Adipocyte (in vitro differentiated cells): Measurements from ENCODE around the gene CTXN3.

Source experiments
- DNase-seq: peaks from one replicate; pipeline ENCODE4 v3.0.0-alpha.2; 2015; ENCODE audit warnings: low read depth
- H3K27me3 ChIP-seq: replicated peaks from 2 replicates; pipeline ENCODE4 v1.7.0; 2013; ENCODE audit warnings: mild to moderate bottlenecking, low read length, moderate library complexity; ENCODE audit not compliant: control insufficient read depth, insufficient read depth
- H3K36me3 ChIP-seq: 2 replicates; pipeline ENCODE4 v1.7.0; 2013; ENCODE audit warnings: low read length, mild to moderate bottlenecking, moderate library complexity; ENCODE audit not compliant: control insufficient read depth, insufficient read depth, severe bottlenecking
- H3K4me1 ChIP-seq: 2 replicates; pipeline ENCODE4 v1.7.0; 2013; ENCODE audit warnings: mild to moderate bottlenecking, low read length, moderate library complexity; ENCODE audit not compliant: control insufficient read depth, insufficient read depth
- H3K4me3 ChIP-seq: 2 replicates; pipeline ENCODE4 v1.7.0; 2013; ENCODE audit warnings: mild to moderate bottlenecking, low read length, moderate library complexity
- H3K9ac ChIP-seq: 2 replicates; pipeline ENCODE4 v1.7.0; 2013; ENCODE audit warnings: mild to moderate bottlenecking, low read length, moderate library complexity
- H3K9me3 ChIP-seq: 2 replicates; pipeline ENCODE4 v1.7.0; 2013; ENCODE audit warnings: mild to moderate bottlenecking, low read length, moderate library complexity; ENCODE audit not compliant: control insufficient read depth

Gene CTXN3

GRCh38 chr5:127615916-127616315 is 33.0 kb upstream of the CTXN3 start:
- Histone ChIP-seq H3K4me3 (no peak overlapping the region), H3K4me1 (peaks cover 9% of the 10 kb centered on the region)
- DNase-seq: peak; percentile 60

GRCh38 chr5:127619908-127620479 is 28.9 kb upstream of the CTXN3 start:
- no peak overlapping the region for H3K4me3 ChIP-seq
- H3K9ac ChIP-seq: no peak overlapping the region
- peaks cover 9% of the 10 kb centered on the region for H3K4me1 ChIP-seq
- H3K36me3 ChIP-seq: no peaks in the 10 kb centered on the region
- H3K27me3 ChIP-seq: no peaks in the 10 kb centered on the region
- H3K9me3 ChIP-seq: peaks cover 5% of the 10 kb centered on the region
- DNase-seq: no peak

More at GRCh38 chr5:127615916-127616315, 33.0 kb upstream of the CTXN3 start:
- H3K9ac ChIP-seq: no peak overlapping the region
- H3K9me3 ChIP-seq: peaks cover 5% of the 10 kb centered on the region
- no peaks in the 10 kb centered on the region for H3K36me3 ChIP-seq
- H3K27me3 ChIP-seq: no peaks in the 10 kb centered on the region

GRCh38 chr5:127621601-127622325 is 27.1 kb upstream of the CTXN3 start:
- no peak overlapping the region for H3K4me3 ChIP-seq
- H3K36me3 ChIP-seq: no peaks in the 10 kb centered on the region
- H3K9ac ChIP-seq: no peak overlapping the region
- H3K9me3 ChIP-seq: peaks cover 5% of the 10 kb centered on the region
- no peaks in the 10 kb centered on the region for H3K27me3 ChIP-seq
- DNase-seq: no peak
- no peaks in the 10 kb centered on the region for H3K4me1 ChIP-seq

DNA sequence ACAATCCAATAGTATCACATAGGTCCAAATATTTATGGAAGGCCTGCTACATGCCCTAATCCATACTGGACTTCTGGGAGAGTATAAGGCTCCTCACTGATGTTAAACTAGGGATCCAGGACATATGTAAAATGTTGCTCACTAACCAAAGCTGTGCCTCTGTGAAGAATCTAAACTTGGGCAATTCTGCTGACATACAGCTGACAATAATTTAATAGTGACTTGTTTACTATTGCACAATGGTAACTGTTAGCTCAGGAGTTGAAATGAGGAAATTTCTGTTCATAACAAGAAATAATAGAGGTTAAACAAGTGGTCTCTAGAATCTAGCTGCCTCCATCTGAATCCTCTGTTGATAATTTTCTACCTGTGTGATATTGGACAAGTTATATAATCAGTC is 14.9 kb upstream of the CTXN3 start:
- H3K9me3 ChIP-seq: no peaks in the 10 kb centered on the region
- H3K27me3 ChIP-seq: peaks cover 4% of the 10 kb centered on the region
- H3K4me1 ChIP-seq: peaks cover 12% of the 10 kb centered on the region
- peak; percentile 71 for DNase-seq
- no peak overlapping the region for H3K4me3 ChIP-seq
- no peaks in the 10 kb centered on the region for H3K36me3 ChIP-seq
- H3K9ac ChIP-seq: no peak overlapping the region

DNA sequence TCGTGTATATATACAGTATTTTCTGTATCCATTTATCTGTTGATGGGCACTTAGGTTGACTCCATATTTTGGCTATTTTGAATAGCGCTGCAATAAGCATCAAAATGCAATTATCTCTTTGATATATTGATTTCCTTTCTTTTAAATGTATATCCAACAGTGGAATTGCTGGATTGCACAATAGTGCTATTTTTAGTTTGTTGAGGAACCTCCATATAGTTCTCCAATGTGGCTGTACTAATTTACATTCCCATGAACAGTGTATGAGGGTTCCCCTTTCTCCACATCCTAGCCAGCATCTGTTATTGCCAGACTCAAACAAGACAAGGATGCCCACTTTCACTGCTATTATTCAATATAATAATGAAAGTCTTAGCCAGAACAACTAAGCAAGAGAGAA is 9.1 kb upstream of the CTXN3 start:
- no peak overlapping the region for H3K4me3 ChIP-seq
- H3K4me1 ChIP-seq: no peaks in the 10 kb centered on the region
- no peak overlapping the region for H3K9ac ChIP-seq
- H3K36me3 ChIP-seq: no peaks in the 10 kb centered on the region
- DNase-seq: no peak
- H3K27me3 ChIP-seq: peaks cover 4% of the 10 kb centered on the region
- H3K9me3 ChIP-seq: no peaks in the 10 kb centered on the region

DNA sequence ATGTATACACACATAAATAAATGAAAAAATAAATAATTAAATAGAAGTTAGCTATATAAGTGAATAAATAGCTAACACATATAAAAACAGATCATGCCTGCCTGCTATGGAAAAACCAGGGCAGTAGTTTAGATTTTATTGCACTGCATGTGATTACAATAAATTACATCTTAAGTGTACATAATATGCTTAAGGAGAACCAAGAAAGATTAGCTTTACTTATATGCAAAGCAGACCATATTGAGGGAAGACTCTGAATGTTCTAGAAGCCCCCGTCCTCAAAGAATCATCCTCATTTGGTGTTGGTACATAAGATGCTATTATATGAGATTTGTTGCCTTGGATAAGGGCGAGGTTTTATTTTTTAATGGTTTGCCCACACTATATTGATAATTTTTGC is 5.9 kb upstream of the CTXN3 start:
- Histone ChIP-seq H3K36me3 (no peaks in the 10 kb centered on the region), H3K4me1 (no peaks in the 10 kb centered on the region), H3K9ac (no peak overlapping the region), H3K27me3 (no peaks in the 10 kb centered on the region), H3K9me3 (no peaks in the 10 kb centered on the region), H3K4me3 (no peak overlapping the region)
- DNase-seq: no peak

DNA sequence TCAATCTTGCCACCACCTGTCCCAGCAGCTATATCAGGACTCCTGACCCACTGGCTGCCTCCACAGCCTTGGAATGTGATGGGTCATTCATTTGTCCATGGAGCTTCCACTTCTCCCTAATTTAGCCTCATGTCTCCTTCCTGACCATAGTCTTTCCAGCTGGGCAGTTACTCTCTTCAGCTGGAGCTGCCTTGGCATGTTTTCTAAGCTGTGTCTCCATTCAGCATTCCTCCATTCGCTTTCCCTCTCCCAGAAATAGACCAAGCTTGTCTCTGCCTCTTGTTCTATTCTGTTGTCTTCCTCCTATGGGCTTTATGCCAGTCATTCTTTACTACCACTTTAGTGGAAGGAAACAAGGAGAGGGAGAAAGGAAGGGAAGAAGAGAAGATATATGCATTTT is 5.3 kb upstream of the CTXN3 start:
- H3K27me3 ChIP-seq: no peaks in the 10 kb centered on the region
- no peak for DNase-seq

GRCh38 chr5:127645300-127645726 is 3.6 kb upstream of the CTXN3 start:
- no peak for DNase-seq

More for the DNA sequence above, 5.3 kb upstream of the CTXN3 start:
- no peak overlapping the region for H3K9ac ChIP-seq
- H3K4me3 ChIP-seq: no peak overlapping the region
- H3K4me1 ChIP-seq: no peaks in the 10 kb centered on the region
- H3K36me3 ChIP-seq: no peaks in the 10 kb centered on the region
- H3K9me3 ChIP-seq: no peaks in the 10 kb centered on the region

GRCh38 chr5:127647361-127647958 is 1.4 kb upstream of the CTXN3 start:
- no peaks in the 10 kb centered on the region for H3K9me3 ChIP-seq
- H3K4me1 ChIP-seq: peaks cover 16% of the 10 kb centered on the region
- DNase-seq: no peak
- H3K9ac ChIP-seq: no peak overlapping the region
- H3K4me3 ChIP-seq: no peak overlapping the region
- no peaks in the 10 kb centered on the region for H3K27me3 ChIP-seq
- H3K36me3 ChIP-seq: no peaks in the 10 kb centered on the region

More at GRCh38 chr5:127645300-127645726, 3.6 kb upstream of the CTXN3 start:
- no peaks in the 10 kb centered on the region for H3K9me3 ChIP-seq
- peaks cover 6% of the 10 kb centered on the region for H3K4me1 ChIP-seq
- H3K9ac ChIP-seq: no peak overlapping the region
- H3K36me3 ChIP-seq: no peaks in the 10 kb centered on the region
- no peak overlapping the region for H3K4me3 ChIP-seq
- no peaks in the 10 kb centered on the region for H3K27me3 ChIP-seq

GRCh38 chr5:127650022-127650421 is 1.1 kb downstream of the CTXN3 start:
- no peak overlapping the region for H3K4me3 ChIP-seq
- H3K36me3 ChIP-seq: no peaks in the 10 kb centered on the region
- no peaks in the 10 kb centered on the region for H3K9me3 ChIP-seq
- H3K4me1 ChIP-seq: peaks cover 16% of the 10 kb centered on the region
- H3K9ac ChIP-seq: no peak overlapping the region
- peak; percentile 28 for DNase-seq
- H3K27me3 ChIP-seq: peaks cover 2% of the 10 kb centered on the region

- Histone ChIP-seq H3K9ac (no peak overlapping the region), H3K36me3 (no peaks in the 10 kb centered on the region), H3K4me3 (no peak overlapping the region), H3K4me1 (peaks cover 16% of the 10 kb centered on the region), H3K27me3 (peaks cover 2% of the 10 kb centered on the region), H3K9me3 (no peaks in the 10 kb centered on the region)
- peak; percentile 56 for DNase-seq
These were observed 1.8 kb downstream of the CTXN3 start for GRCh38 chr5:127650649-127651048.
